Ramos (cell line): ENCODE data around the gene BICDL1.
"Not testable (repeated sequence)": the region's sequence is repeated elsewhere in the genome, so short reads cannot be mapped to it uniquely, and the experiment has no call there.

Source experiments
- in situ Hi-C: fragments of 300-500 bp; cut with MboI; formaldehyde crosslinking; loops from one replicate; pipeline ENCODE4 v1.14.3; 2022; ENCODE audit warnings: low sequenced_read_pairs; ENCODE audit not compliant: unreplicated experiment

BICDL1 gene, protein sequence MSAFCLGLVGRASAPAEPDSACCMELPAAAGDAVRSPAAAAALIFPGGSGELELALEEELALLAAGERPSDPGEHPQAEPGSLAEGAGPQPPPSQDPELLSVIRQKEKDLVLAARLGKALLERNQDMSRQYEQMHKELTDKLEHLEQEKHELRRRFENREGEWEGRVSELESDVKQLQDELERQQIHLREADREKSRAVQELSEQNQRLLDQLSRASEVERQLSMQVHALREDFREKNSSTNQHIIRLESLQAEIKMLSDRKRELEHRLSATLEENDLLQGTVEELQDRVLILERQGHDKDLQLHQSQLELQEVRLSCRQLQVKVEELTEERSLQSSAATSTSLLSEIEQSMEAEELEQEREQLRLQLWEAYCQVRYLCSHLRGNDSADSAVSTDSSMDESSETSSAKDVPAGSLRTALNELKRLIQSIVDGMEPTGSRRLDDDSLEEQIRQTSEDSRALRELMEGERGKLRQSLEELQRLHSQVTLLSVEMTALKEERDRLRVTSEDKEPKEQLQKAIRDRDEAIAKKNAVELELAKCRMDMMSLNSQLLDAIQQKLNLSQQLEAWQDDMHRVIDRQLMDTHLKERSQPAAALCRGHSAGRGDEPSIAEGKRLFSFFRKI

DNA sequence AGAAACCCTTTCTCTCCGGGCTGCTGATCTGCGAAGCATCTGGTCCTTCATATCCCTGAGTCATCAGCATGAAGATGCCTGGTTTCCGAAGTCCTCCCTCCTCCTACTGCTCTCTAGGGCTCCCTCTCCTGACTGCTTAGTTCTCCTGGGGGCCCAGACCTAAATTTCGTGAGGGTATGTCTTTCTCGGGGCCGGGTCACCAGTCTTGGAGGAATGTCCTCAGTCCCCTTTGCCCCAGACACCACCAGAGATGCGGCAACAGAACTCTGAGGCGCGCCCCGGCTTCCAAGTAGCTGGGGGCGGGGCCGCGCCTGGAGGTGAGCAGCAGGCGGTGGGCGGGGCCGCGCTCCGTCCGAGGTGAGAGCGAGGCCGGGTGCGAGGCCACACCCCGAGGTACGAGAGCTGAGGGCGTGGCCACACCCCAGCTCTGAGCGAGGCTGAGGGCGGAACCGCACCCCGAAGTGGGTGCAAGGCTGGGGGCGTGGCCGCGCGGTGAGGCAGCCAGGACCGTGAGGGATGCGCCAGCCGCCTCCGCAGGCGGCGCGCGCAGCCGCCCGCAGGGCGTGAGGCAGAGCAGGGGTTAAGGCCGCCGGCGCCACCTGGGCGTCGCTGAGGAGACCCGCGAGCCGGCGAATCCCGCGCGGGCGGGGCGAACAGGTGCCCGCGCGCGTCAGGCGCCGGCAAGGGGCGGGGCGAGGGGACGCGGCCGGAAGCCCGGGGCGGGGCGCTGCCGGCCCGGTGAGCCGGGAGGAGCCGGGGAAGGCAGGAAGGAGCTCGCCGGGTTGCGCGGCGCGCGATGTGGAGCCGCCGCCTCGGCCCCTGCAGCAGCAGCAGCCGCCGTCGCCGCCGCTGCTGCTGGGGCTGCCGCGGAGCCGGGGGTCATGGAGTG is at the start of gene BICDL1:
TSS of gene BICDL1 (plus strand) at position 765 of the 889 bp plus-strand sequence. CDS start 633 bp downstream, outside the sequence.
- in situ Hi-C loops = no loop called here

DNA sequence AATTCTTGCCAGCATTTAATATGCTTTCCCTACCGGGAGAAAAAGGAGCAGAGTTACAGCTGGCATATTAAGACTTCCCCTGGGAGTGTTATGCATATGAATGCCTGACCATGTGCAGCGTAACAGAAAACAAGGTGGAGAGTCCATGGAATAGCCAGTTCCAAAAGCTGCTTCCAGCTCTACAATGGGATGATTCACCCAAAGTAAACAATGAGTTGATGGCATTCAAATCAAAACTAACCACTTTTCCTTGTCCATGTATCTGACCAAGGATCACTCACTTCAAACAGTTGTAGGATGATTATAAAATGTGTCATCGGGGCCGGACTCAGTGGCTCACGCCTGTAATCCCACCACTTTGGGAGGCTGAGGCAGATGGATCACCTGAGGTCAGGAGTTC is 48.1 kb upstream of the BICDL1 start:
- in situ Hi-C loops = no loop called here

DNA sequence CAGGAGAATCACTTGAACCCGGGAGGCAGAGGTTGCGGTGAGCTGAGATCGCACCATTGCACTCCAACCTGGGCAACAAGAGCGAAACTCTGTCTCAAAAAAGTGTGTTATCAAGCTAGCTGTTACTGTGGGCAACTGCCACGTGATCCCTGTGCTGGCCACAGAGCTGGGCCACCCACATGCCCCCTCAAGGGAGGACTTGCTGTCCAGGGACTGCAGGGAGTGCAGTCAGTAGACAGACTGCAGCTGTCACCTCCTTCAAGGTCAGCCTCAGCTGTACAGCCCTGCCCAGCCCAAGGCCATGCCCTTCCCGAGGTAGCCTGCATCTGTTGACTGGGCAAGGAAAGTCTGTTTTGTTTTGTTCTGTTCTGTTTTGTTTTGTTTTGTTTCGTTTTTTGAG is 46.6 kb upstream of the BICDL1 start:
- in situ Hi-C loops = no loop called here

DNA sequence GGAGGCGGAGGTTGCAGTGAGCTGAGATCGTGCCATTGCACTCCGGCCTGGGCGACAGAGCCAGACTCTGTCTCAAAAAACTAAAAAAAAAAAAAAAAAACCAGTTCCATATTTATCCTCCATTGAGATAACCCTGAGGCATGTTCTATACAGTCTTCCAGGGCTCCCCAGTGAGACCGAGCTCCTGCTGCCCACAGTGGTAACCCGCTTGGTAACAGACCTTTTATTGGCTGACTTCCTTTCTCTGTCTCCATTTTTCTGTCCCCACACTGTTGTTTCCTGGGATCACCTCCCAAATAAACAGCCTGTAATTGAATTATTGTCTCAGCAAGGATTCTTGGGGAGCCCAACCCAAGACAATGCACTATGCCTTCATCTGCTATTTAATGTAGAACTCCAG is 42.8 kb upstream of the BICDL1 start:
- in situ Hi-C loops = no loop called here

DNA sequence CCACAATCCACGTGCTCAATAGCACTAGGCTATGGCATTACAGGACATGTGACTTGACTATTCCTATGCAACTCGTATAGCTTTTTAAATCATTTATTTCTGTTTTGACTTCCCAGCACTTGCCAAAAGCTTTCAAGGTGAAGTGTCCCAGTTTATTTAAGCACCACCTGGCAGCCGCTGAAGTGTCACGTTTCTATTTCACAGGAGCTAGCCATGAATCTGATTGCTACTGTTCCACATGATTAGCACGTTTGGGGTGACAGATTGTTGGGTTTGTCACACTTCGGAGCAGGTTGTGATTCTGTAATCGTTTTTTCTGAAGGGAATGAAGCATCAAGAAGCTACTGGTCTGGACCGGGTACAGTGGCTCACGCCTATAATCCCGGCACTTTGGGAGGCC is 39.9 kb upstream of the BICDL1 start:
- in situ Hi-C loops = no loop called here

DNA sequence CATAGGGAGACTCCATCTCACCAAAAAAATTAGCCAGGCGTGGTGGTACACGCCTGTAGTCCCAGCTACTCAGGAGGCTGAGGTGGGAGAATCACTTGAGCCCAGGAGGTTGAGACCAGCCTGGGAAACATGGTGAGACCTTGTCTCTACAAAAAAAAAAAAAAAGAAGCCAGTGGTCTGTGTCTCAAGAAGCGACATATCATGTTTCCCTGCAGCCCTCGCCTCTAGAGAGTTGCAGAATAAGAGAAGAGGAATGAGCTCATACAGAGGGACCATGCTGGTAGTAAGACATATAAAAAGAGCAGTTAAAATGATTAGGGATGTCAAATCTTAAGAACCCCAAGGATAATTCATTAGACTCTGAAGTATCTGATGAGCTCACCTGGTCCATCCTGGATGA is 39.4 kb upstream of the BICDL1 start:
- in situ Hi-C loops = no loop called here

DNA sequence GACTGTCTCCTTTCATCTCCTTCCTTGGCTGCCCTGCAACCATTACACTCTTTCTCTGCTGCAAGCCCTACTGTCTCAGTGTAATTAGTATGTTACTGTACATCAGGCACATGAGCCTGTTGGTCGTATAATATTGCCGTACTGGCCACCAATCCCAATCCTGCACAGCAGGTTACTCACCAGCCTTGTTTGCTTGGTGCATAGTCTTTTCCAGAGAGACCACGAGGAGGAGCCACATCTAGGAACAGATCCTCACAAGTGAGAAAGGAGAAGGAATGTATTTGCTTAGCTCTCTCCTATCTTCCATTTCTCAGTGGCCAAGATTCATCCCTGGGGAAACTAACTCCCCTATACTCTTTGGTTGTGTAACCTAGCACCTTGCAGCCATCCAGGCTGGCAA is 33.0 kb upstream of the BICDL1 start:
- in situ Hi-C loops = no loop called here

DNA sequence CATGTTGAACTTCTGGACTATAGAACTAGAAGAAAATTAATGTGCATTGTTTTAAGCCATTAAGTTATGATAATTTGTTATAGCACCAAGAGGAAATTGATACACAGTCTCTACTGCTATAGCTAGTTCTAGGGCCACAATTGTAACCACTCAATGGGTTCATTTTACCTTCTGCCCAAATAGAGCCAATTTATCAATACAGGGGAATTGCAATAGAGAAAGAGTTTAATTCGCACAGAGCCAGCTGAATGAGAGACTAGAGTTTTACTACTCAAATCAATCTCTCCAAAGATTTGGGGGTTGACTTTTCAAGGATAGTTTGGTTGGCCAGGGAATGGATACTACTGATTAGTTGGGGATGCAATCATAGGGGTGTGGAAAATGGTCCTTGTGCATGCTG is 31.9 kb upstream of the BICDL1 start:
- in situ Hi-C loops = no loop called here

DNA sequence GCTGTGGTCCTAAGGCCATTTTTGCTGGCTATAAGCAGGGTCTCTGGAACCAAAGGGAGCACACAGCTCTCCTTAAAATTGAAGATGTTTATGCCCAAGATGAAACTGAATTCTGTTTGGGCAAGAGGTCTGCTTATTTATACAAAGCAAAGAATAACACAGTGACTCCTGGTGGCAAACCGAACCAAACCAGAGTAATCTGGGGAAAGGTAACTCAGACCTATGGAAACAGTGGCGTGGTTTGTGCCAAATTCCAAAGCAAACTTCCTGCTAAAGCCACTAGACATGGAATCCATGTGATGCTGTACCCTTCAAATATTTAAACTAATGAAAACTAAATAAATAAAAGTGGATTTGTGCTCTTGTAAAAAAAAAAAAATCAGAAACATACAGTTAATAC is 29.6 kb upstream of the BICDL1 start:
- in situ Hi-C loops = no loop called here

DNA sequence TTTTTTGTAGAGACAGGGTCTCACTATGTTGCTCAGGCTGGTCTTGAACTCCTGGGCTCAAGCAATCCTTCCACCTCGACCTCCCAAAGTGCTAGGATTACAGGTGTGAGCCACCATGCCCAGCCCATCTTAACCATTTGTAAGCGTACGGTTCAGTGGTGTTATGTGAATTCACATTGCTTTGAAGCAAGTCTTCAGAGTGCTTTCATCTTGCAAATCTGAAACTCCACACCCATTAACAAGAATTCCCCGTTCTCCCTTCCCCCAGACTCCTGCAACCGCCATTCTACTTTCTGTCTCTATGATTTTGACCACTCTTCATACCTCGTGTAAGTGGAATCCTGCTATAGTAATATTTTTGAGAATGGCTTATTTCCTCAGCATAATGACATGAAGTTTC is 24.9 kb upstream of the BICDL1 start:
- in situ Hi-C loops = no loop called here

DNA sequence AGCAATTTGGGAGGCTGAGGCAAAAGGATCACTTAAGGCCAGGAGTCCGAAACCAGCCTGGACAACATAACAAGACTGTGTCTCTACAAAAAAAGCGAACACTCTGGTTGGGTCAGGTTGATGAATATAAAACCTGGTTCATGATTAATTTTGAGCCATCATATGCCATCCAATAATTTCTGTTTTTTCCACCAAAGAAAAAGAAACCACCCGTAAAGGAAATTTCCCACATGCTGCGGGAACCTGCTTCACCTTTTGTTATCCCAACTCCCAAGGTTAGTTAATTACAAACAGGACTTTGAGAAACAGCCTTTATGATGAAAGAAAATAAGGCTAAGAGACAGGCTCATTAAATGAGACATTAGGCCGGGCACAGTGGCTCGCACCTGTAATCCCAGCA is 24.1 kb upstream of the BICDL1 start:
- in situ Hi-C loops = no loop called here

DNA sequence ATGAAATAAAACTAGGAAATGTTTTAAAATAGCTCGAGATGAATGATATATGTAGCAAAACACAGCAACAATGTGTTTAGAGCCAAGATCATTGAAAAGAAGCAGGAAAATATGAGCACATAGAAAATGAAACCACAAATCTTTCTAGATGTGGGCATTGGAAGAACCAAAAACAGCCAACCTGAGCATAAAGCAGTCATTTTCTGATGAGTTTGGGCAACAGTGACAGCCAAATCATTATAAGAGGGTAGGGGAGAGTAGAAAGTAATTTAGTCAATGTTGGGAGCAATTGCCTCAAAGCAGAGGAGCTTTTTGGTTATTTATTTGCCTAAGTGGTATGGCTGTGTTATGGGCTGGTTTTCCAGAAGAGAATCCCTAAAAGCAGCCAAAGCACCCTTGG is 8.8 kb upstream of the BICDL1 start:
- in situ Hi-C loops = no loop called here

DNA sequence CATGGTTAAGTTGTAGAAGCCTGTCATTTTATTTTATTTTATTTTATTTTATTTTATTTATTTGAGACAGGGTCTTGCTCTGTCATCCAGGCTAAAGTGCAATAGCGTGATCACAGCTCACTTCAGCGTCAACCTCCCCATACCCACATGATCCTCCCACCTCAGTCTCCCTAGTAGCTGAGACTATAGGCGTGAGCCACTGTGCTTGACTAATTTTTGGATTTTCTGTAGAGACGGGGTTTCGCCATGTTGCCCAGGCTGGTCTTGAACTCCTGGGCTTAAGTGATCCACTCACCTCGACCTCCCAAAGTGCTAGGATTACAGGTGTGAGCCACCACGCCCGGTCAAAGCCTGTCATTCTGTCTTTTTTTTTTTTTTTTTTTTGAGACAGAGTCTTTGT is 8.3 kb upstream of the BICDL1 start:
- in situ Hi-C loops = not testable (repeated sequence)

DNA sequence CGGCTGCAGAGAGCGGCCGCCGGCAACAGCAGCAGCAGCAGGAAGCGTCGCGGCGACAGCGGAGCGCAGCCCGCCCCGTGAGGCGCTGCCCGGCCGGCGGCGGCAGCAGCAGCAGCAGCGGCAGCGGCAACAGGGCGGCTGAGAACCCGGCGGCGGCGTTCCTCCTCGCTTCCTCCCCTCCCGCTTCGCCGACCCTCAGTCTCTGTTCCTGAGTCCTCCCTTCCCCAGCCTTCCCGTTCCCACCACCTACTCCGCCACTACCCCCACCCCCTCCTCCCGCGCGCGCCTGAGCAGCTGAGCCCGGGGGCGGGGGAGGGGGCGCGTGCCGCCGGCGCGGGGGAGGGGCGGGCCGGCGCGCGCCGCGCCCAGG is 310 bp downstream of the BICDL1 start:
- in situ Hi-C loops = no loop called here

DNA sequence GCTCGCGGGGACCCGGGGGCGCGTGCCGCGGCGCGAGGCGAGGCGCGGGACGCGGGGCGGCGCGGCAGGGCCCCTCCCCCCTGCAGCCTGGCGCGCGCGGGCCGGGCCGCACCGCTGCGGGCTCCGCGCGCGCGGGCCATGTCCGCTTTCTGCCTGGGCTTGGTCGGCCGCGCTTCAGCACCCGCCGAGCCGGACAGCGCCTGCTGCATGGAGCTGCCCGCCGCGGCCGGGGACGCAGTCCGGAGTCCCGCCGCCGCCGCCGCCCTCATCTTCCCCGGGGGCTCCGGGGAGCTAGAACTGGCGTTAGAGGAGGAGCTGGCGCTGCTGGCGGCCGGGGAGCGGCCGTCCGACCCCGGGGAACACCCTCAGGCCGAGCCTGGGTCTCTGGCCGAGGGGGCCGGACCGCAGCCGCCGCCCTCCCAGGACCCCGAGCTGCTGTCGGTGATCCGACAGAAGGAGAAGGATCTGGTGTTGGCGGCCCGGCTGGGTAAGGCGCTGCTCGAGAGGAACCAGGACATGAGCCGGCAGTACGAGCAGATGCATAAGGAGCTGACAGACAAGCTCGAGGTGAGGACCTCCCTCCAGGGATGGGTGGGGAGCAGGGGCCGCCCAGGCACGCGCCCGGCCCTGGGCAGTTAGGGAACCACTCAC is 820 bp downstream of the BICDL1 start:
- in situ Hi-C loops = no loop called here

DNA sequence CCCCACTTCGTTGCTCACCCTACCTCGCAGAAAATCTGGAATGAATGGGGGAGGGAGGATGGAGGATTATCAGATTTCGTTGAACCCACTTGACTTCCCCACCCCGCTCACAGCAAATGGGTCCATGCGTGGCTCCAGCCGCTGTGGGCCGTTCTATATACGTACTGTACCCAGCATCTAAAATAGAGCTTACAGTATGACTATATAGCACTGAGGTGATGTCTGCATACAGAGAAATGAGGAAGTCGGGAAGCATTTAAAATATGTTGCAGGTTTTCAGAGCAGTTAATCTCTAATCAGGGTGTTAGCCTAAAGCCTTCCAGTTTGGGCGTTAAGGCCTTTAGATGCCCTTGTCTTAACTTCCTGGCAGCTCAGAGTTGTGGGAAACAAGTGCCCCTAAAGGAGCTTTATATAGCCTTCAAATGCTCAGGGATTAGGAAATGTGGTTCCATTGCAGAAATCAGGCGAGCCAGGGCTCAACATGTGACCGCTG is 1.4 kb downstream of the BICDL1 start:
- in situ Hi-C loops = no loop called here

DNA sequence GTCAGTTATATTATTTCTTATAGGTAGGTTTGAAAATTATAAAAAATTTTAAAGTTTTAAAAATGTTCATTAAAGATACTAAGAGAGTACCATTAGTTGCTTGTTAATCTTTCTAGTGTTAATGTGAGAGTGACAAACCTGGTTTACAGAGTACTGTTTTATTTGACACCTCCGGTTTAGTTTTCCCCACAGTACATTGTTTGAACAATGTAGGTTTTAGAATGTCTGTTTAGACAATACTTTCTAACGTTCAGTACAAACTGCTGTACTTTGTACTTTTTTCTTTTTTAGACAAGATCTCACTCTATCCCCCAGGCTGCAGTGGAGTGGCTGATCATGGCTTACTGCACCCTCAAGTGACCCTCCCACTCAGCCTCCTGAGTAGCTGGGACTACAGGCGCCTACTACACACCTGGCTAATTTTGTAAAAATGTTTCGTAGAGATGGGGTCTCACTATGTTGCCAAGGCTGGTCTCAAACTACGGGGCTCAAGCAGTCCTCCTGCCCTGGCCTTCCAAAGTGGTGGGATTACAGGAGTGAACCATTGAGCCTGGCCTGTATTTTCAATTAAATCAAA is 3.2 kb downstream of the BICDL1 start:
- in situ Hi-C loops = no loop called here

DNA sequence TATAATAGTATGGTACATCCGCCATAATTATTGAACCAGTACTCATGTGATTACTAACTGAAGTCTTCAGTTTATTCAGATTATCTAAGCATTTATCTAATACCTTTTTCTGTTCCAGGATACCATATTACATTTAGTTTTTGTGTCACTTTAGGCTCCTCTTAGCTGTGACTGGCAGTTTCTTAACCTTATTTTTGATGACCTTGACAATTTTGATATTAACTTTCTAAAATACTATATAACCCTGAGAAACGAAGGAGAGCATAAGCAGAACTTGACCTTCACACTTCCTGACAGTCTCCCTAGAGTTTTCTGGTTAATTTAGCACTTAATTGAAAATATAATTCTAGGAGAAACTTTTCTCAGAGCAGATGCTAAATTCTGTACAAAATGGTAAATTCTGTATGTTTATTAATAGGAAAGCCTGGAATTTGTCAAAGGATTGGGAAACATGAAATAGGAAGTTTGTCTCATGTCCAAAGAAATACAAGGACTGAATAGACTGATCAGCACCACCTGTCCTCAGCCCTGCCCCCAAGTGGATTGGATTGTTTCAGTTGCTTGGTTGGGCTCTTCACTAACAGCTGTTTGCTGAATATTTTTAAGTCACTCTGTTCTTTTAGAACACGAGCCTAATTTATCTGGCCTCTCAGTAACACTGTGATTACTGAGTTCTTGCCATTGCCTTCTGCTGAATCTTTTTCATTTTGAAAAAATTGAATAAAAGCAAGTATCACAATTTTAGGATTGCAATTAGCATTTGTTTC is 6.0 kb downstream of the BICDL1 start:
- in situ Hi-C loops = no loop called here

DNA sequence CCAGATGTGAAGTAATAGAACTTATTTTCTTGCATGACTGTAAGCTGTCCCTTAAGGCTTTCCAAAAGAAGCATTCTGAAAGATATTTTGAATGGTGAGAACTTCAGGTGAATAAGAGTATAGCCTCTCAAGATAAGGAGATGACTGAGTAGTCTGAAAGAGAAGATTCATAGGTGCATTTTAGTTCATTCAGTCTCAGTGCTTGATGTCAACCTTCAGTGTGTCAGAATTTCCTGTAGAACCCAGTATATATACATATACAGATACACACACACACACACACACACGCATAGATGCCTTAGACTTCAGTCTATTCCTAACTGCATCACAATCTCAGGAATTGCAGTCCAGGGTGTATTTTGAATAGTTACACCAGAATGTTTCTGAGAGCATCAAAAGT is 7.4 kb downstream of the BICDL1 start:
- in situ Hi-C loops = no loop called here
